ENCODE results near the gene PTGS1. TPM values are rescaled to one million over a fixed set of nuclear protein-coding genes. Genes with fewer than 3 reads are reported as not detected.

The PTGS1 gene
- total and polyA plus RNA-seq, 4 donors = 0.84 to 5.3 (median 1.1) TPM

DNA sequence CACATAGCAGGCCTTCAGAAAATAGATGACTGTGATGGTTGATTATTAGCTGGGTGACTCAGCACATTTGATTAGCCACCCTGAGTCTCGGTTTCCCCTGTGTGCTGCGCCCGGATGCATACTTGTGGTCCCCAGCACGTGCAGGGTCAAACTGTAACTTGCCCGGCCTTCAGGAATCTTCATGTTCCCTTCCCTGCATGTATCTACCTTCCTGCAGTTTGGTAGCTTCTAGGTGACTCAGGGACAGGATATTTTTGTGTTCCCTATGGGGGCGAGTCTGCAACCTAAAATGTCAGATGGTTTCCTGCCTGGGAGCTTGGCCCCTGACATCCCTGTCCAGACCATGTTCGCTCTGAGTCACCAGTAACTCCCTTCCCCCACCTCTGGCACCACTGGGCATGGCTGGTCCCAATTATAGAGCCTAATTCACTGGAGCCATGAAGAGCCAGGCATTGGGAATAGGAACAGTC, 13.2 kb downstream of the PTGS1 start (continued):
- TF ChIP-seq, protein P1, sequence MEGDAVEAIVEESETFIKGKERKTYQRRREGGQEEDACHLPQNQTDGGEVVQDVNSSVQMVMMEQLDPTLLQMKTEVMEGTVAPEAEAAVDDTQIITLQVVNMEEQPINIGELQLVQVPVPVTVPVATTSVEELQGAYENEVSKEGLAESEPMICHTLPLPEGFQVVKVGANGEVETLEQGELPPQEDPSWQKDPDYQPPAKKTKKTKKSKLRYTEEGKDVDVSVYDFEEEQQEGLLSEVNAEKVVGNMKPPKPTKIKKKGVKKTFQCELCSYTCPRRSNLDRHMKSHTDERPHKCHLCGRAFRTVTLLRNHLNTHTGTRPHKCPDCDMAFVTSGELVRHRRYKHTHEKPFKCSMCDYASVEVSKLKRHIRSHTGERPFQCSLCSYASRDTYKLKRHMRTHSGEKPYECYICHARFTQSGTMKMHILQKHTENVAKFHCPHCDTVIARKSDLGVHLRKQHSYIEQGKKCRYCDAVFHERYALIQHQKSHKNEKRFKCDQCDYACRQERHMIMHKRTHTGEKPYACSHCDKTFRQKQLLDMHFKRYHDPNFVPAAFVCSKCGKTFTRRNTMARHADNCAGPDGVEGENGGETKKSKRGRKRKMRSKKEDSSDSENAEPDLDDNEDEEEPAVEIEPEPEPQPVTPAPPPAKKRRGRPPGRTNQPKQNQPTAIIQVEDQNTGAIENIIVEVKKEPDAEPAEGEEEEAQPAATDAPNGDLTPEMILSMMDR (IDR thresholded peaks at IDR 0.05; ENCODE audit: low read depth, low read length, missing input control) = no peak
- TF ChIP-seq FOXA1 (IDR thresholded peaks at IDR 0.05) (no peak), GABPA (IDR thresholded peaks at IDR 0.05 in 1 of 2, conservative IDR thresholded peaks at IDR 0.05 in 1 of 2) (no peak), MAX (IDR thresholded peaks at IDR 0.05) (no peak), RAD21 (IDR thresholded peaks at IDR 0.05) (no peak)

GRCh38 chr9:122386311-122386872, 15.6 kb downstream of the PTGS1 start:
- DNase-seq (ENCODE audit: low spot score) = no peak
- TF ChIP-seq JUND (IDR thresholded peaks at IDR 0.05) (no peak), RXRA (IDR thresholded peaks at IDR 0.05) (no peak), FOXA1 (IDR thresholded peaks at IDR 0.05) (no peak), NR2F2 (IDR thresholded peaks at IDR 0.05) (no peak), GABPA (IDR thresholded peaks at IDR 0.05 in 1 of 2, conservative IDR thresholded peaks at IDR 0.05 in 1 of 2) (no peak), HNF4G (IDR thresholded peaks at IDR 0.05) (no peak), FOXA2 (IDR thresholded peaks at IDR 0.05) (no peak), EGR1 (IDR thresholded peaks at IDR 0.05; ENCODE audit: low read depth in 2 of 2) (no peak), TAF1 (conservative IDR thresholded peaks at IDR 0.05) (no peak), HNF4A (conservative IDR thresholded peaks at IDR 0.05) (no peak), RAD21 (IDR thresholded peaks at IDR 0.05) (no peak), SP1 (IDR thresholded peaks at IDR 0.05) (no peak), ZBTB33 (IDR thresholded peaks at IDR 0.05) (no peak), MAX (IDR thresholded peaks at IDR 0.05) (no peak), YY1 (IDR thresholded peaks at IDR 0.05) (no peak)
- TF ChIP-seq, protein P1 (IDR thresholded peaks at IDR 0.05; ENCODE audit: low read depth, low read length, missing input control) = no peak
- TF ChIP-seq, protein P2, sequence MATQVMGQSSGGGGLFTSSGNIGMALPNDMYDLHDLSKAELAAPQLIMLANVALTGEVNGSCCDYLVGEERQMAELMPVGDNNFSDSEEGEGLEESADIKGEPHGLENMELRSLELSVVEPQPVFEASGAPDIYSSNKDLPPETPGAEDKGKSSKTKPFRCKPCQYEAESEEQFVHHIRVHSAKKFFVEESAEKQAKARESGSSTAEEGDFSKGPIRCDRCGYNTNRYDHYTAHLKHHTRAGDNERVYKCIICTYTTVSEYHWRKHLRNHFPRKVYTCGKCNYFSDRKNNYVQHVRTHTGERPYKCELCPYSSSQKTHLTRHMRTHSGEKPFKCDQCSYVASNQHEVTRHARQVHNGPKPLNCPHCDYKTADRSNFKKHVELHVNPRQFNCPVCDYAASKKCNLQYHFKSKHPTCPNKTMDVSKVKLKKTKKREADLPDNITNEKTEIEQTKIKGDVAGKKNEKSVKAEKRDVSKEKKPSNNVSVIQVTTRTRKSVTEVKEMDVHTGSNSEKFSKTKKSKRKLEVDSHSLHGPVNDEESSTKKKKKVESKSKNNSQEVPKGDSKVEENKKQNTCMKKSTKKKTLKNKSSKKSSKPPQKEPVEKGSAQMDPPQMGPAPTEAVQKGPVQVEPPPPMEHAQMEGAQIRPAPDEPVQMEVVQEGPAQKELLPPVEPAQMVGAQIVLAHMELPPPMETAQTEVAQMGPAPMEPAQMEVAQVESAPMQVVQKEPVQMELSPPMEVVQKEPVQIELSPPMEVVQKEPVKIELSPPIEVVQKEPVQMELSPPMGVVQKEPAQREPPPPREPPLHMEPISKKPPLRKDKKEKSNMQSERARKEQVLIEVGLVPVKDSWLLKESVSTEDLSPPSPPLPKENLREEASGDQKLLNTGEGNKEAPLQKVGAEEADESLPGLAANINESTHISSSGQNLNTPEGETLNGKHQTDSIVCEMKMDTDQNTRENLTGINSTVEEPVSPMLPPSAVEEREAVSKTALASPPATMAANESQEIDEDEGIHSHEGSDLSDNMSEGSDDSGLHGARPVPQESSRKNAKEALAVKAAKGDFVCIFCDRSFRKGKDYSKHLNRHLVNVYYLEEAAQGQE (IDR thresholded peaks at IDR 0.05) = no peak
- TF ChIP-seq, protein P3, sequence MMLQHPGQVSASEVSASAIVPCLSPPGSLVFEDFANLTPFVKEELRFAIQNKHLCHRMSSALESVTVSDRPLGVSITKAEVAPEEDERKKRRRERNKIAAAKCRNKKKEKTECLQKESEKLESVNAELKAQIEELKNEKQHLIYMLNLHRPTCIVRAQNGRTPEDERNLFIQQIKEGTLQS (IDR thresholded peaks at IDR 0.05) = no peak
- Histone ChIP-seq H3K36me3 (ENCODE audit: control insufficient read depth in 4 of 4, insufficient read depth in 3 of 4, low read depth in 1 of 4, low read length in 3 of 4) (no peaks in the 10 kb centered on the region), H3K27me3 (ENCODE audit: control insufficient read depth in 4 of 4, insufficient read depth in 4 of 4, low read length in 3 of 4) (no peaks in the 10 kb centered on the region), H3K4me3 (ENCODE audit: low read depth in 1 of 3, low read length in 3 of 3) (no peak overlapping the region), H3K27ac (ENCODE audit: low read depth in 1 of 2, low read length in 2 of 2) (no peak overlapping the region), H3K9ac (ENCODE audit: low read depth in 1 of 2, low read length in 2 of 2) (no peak overlapping the region), H3K9me3 (ENCODE audit: control insufficient read depth in 4 of 4, low read length in 3 of 4) (no peaks in the 10 kb centered on the region), H3K4me1 (ENCODE audit: control insufficient read depth in 4 of 4, insufficient read depth in 4 of 4, low read length in 3 of 4) (no peaks in the 10 kb centered on the region)
- 93% methylated on average over 8 of the region's 8 CpGs for WGBS
